NCI-H345 (cell line): ENCODE results near the gene PRKCE.

ENCODE experiments used
- DNase-seq: peaks from one replicate; lab custom pipeline; 2025; lab: John Stamatoyannopoulos, UW

Gene PRKCE

DNA sequence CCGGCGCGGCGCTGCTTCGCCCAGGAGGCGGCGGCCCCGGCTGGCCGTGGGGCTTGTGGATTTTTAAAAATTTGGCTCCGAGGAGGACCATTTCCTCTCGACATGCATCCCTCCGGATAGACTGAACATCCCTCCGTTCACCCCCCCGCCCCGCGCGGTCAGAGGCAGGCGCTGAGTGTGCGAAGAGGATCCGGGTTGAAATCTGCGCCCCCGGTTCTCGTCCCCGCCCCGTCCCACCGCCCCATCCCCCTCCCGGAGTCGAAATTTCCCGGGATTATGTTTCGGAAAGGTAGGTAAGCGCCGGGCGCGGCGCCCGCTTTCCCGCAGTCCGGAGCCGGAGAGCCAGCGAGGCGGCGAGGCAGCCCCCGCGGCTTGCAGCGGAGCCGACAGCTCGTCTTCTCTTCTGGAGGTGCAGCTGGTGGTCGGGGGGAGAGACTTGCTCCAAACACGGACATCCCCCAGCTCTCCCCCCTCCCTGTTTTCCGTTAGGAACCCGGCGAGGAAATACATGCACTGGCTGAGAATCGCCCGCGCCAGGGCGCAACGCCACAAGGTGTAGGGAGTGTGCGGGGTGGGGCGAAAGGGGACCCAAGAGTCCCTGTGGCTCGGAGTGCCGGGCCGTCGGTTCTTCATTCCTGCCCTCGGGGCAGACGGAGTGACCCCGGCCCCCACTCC, at the start of gene PRKCE:
Gene PRKCE (plus strand): TSS at position 261 of the 675 bp plus-strand sequence.
- DNase-seq = peak; percentile 46

DNA sequence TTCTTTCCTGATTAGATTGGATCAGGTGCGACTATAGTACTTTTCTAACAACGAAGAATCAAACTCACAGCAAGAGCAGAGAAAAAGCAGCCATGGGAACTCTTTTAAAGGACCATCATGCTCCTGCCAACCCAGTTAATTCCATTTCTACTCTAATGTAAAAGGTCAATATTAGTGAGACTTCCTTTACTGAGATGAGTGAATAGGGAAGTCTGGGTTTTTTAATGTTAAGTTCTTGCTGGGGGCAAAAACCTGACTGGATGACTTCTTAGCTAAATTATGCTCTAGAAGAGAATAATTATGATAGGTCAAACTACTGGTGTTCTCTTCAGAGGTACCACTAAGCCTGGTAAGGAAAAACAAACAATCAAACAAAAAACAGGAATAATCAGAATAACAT, 48.9 kb upstream of the PRKCE start:
- no peak for DNase-seq

DNA sequence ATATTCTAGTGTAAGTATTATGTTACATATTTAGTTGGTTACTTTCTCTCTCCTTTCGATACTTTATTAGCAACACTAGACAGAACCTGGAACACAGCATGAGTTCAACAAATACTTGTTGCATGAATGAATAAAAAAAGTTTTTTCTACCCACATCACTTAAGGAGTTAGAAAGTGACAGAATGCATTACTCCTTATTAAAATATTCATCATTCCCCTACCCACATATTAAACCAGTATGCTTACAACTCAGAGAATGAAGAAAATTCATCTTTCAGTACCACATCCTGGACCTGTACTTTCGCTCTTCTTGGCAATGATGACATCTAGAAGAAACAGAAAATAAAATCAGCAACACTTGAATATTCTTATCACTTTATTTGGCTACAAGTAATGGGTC, 46.4 kb upstream of the PRKCE start:
- DNase-seq = no peak

- no peak for DNase-seq
Observed at GRCh38 chr2:45606796-45607195, 44.7 kb upstream of the PRKCE start.

GRCh38 chr2:45607701-45608100, 43.8 kb upstream of the PRKCE start:
- peak; percentile 14 for DNase-seq

DNA sequence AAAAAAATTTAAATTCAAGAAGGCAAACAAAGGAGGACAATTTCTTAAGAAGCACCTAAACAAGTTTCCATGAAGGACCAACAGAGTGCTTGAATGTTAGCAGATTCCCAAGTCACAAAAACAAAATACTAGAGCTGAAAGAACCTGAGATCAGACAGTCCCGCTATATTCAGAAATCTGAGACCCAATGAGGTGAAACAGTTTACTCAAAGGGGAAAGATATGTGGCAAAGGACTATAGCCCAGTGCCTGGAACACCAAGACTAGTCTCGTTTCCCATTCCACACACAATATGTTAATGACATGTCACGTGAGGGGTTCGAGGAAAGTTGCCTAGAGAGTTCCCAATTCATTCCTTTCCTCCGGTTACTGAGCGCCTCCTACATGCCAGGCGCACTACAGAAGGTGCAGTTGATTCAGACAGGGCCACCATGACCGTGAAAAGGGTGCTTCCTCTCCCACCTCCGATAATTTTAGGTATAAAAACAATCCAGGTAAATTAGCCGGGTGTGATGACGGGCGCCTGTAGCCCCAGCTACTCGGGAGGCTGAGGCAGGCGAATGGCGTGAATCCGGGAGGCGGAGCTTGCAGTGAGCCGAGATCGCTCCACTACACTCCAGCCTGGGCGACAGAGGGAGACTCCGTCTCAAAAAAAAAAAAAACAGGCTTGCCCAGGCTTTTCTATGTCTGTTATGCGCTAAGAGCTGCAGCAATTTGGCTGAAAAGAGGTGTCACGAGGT, 41.0 kb upstream of the PRKCE start:
- peak; percentile 71 for DNase-seq

GRCh38 chr2:45611020-45611859, 40.2 kb upstream of the PRKCE start, which contains the start of gene SRBD1:
SRBD1 (minus strand) TSS chr2:45611267; CDS start chr2:45605441, 5,826 bp downstream.
- peak; percentile 96 for DNase-seq

- DNase-seq = no peak
Observed at GRCh38 chr2:45612285-45612684, 39.2 kb upstream of the PRKCE start.

DNA sequence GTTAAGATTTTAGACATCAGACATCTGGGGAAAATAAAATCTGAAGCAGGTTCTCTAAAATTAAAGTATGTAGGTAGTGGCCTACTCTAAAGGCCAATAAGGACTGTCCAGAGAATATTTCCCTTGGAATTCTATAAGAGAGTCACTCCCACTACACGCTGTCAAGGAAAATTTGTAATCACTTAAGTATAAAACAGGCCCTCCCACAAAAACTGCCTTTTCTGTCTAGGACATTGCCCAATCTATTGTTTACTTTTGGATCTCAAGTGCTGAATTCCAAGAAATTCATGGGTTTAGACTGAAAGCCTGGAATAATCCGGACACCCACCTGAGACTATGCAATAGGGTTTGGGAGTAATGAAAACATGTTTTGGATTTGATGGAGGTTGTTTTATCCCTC, 38.7 kb upstream of the PRKCE start:
- no peak for DNase-seq

GRCh38 chr2:45614330-45614729, 37.1 kb upstream of the PRKCE start:
- DNase-seq = no peak

DNA sequence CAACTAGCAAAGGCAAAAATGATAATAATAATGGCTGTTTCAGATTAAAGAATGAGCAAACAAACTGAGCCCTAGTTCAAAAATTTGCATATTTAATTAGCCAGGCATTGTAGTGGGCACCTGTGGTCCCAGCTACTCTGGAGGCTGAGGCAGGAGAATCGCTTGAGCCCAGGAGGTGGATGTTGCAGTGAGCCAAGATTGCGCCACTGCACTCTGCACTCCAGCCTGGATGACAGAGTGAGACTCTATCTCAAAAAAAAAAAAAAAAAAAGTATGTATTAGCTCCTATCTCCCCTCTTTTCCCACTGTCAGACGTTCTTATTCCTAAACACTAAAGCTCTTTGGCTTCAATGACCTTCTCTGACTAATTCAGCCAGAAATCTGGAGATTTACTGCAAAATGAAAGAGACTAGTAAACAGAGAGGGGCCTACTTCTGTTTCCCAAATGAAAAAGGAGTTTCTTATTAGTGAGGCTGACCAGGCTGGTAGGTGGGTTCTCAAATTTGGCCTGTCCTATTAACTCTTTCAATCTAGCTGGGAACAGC, 36.5 kb upstream of the PRKCE start:
- DNase-seq = no peak

GRCh38 chr2:45616658-45617411, 34.6 kb upstream of the PRKCE start:
- no peak for DNase-seq

DNA sequence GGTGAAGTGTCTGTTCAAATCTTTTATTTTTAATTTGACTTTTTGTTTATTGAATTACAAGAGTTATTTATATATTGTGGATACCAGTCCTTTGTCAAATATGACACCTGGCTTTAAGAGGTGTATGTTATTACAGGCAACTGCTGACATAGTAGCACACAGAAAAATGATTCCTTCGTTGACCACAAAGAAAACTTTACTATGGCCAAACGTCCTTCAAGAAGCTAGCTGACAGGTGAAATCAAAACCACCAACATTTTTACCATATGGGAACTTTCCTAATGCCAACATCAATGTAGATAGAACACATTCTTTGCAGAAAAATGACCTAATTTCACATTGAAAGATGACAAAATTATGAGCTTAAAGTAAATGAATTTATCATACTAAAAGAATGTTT, 34.0 kb upstream of the PRKCE start:
- DNase-seq = no peak

GRCh38 chr2:45622336-45623075, 29.0 kb upstream of the PRKCE start:
- no peak for DNase-seq

- no peak for DNase-seq
Observed at GRCh38 chr2:45623098-45623497, 28.4 kb upstream of the PRKCE start.

GRCh38 chr2:45625824-45626223, 25.7 kb upstream of the PRKCE start:
- DNase-seq = no peak

DNA sequence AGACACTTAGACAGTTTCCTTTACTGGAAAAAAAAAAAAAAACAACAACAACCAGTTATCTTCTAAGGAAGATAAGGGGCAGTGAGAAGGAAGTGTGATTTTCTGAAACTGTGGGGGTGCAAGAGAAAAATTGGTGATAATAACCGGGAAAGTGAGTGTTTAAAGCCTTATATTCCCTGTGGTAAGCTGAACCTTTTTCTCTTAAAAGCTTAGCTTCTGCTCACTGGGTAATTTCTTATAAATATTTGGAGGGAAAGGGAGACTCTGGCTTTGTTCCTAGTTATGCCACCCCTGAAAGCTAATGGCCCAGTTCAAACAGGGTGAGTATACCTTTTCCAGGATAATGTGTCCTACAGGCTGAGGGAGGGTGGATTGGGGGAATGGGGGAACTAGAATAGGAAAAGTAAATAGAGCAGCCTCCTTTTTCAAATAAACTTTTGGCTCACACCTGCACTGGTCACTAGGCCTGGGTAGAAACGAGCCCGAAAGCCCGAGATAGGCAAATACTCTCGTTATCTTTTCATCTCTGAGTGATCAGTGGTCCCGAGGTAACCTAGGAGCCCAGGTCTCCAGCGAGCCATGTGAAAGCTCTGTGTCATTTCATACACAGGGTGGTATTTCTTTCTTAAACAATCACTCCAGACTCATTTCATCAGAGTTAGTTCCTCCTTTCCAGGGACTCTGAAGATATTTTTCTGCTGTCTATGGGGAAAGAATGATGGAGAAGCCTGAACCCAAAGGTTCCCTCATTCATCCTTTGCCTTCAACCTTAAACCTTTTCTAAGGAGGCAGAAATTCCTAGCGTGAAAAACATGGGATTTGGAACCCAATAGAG, 24.9 kb upstream of the PRKCE start:
- DNase-seq = no peak

GRCh38 chr2:45627911-45628310, 23.6 kb upstream of the PRKCE start:
- no peak for DNase-seq

DNA sequence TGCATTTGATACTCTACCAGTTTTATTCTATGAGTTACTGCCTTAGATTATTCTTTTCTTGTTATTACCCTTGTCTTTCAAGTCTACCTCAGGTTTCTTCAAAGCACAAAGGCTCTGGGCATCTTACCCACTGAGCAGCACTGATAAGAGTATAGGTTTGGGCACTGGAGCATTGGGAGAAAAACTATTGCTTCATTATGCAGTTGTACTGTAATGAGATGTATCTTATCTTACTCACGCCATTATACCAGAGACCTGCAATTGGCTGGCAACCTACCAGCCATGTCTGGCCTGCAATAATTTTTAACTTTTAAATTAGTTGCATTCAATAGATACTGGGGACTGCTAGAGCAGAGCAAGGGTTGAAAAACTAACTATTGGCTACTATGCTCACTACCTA, 21.5 kb upstream of the PRKCE start:
- DNase-seq = no peak

- no peak for DNase-seq
Observed at GRCh38 chr2:45631319-45631718, 20.2 kb upstream of the PRKCE start.
